H1 (cell line): ENCODE data around the gene NFAT5. TPM values are rescaled to one million over a fixed set of nuclear protein-coding genes. Genes with fewer than 3 reads are reported as not detected.

Source experiments
- CTCF ChIA-PET: fragments of 300-600 bp; sonication (Branson Sonifier 250); formaldehyde crosslinking; loops from one replicate; lab custom pipeline; 2021; ENCODE audit not compliant: partially characterized antibody; lab: Charles Lee
- POLR2A ChIA-PET: fragments of 300-600 bp; sonication (Branson Sonifier 250); formaldehyde crosslinking; loops from one replicate; lab custom pipeline; 2021; ENCODE audit warnings: inconsistent platforms; ENCODE audit not compliant: partially characterized antibody; lab: Charles Lee
- DNase-seq, 2 experiments: peaks; one replicate each; pipeline versions ENCODE4 v3.0.0 to v3.0.0-alpha.2; 2010 to 2022; ENCODE audit warnings: low spot score in 2 of 2, low read depth in 1 of 2, mixed read lengths in 1 of 2
- FAIRE-seq: peaks from 2 replicates; lab custom pipeline; 2011; peaks lifted over from hg19 to GRCh38; lab: Jason Lieb, UNC
- H2AFZ ChIP-seq: 2 replicates; pipeline ENCODE4 v1.8.1; 2012; ENCODE audit warnings: low read length, inconsistent platforms
- H2AK5ac ChIP-seq: 2 replicates; pipeline ENCODE4 v1.6.1; 2013; ENCODE audit warnings: low read depth, low read length
- H2BK120ac ChIP-seq: replicated peaks from 2 replicates; pipeline ENCODE3; 2013; ENCODE audit warnings: low read depth, low read length, inconsistent platforms
- H2BK12ac ChIP-seq: 2 replicates; pipeline ENCODE4 v1.6.1; 2013; ENCODE audit warnings: low read depth, low read length
- H2BK15ac ChIP-seq: 2 replicates; pipeline ENCODE4 v1.6.1; 2013; ENCODE audit warnings: low read length
- H2BK20ac ChIP-seq: 2 replicates; pipeline ENCODE4 v1.6.1; 2013; ENCODE audit warnings: low read length
- H2BK5ac ChIP-seq: 2 replicates; pipeline ENCODE4 v1.6.1; 2013; ENCODE audit warnings: low read depth, low read length
- H3K14ac ChIP-seq: 2 replicates; pipeline ENCODE4 v1.6.1; 2013; ENCODE audit warnings: inconsistent platforms; ENCODE audit not compliant: insufficient read length
- H3K18ac ChIP-seq: 2 replicates; pipeline ENCODE4 v1.6.1; 2013; ENCODE audit warnings: low read length; ENCODE audit errors: extremely low read depth
- H3K23ac ChIP-seq: 2 replicates; pipeline ENCODE4 v1.6.1; 2013; ENCODE audit warnings: inconsistent platforms; ENCODE audit not compliant: insufficient read length
- H3K23me2 ChIP-seq: 2 replicates; pipeline ENCODE4 v1.6.1; 2013; ENCODE audit warnings: low read depth, low read length
- H3K27ac ChIP-seq: 2 replicates; pipeline ENCODE4 v1.6.1; 2011; ENCODE audit warnings: low read depth, low read length, inconsistent platforms
- H3K27me3 ChIP-seq, 4 experiments: replicated peaks in 1 of 4; 1 replicate in 1 of 4; 2 replicates in 3 of 4; pipeline versions ENCODE4 v1.6.1 to v1.8.1; 2011 to 2013; ENCODE audit warnings: low read length in 3 of 4, mild to moderate bottlenecking in 3 of 4, inconsistent platforms in 2 of 4, mixed read lengths in 2 of 4, moderate library complexity in 1 of 4; ENCODE audit not compliant: control insufficient read depth in 3 of 4, insufficient read depth in 3 of 4; ENCODE audit errors: extremely low read depth in 1 of 4
- H3K36me3 ChIP-seq, 4 experiments: 2 replicates each; pipeline versions ENCODE4 v1.6.1 to v1.8.1; 2011 to 2013; ENCODE audit warnings: mild to moderate bottlenecking in 4 of 4, low read length in 3 of 4, moderate library complexity in 2 of 4, control low read depth in 1 of 4, inconsistent platforms in 1 of 4; ENCODE audit not compliant: insufficient read depth in 4 of 4, control insufficient read depth in 2 of 4
- H3K4ac ChIP-seq: replicated peaks from 2 replicates; pipeline ENCODE3; 2013; ENCODE audit warnings: low read length, low read depth, mixed read lengths, inconsistent platforms; ENCODE audit not compliant: insufficient read length
- H3K4me1 ChIP-seq, 4 experiments: replicated peaks in 1 of 4; 1 replicate in 1 of 4; 2 replicates in 3 of 4; pipeline versions ENCODE4 v1.6.1 to v1.8.1; 2011 to 2013; ENCODE audit warnings: low read length in 3 of 4, inconsistent platforms in 2 of 4, mixed read lengths in 1 of 4; ENCODE audit not compliant: insufficient read depth in 4 of 4, control insufficient read depth in 3 of 4
- H3K4me2 ChIP-seq, 2 experiments: 2 replicates each; pipeline versions ENCODE4 v1.6.1 to v1.8.1; 2011 to 2013; ENCODE audit warnings: low read depth in 2 of 2, low read length in 2 of 2, control low read depth in 1 of 2, inconsistent platforms in 1 of 2, mild to moderate bottlenecking in 1 of 2; ENCODE audit not compliant: insufficient read depth in 1 of 2
- H3K4me3 ChIP-seq, 4 experiments: fragments of 200-600, 300-600 bp in 1 of 4; sonication (generic), shearing (Covaris generic), sonication (Bioruptor Twin) in 1 of 4; 2 replicates each; pipeline versions ENCODE4 v1.5.1 to v1.8.1; 2011 to 2016; ENCODE audit warnings: low read length in 4 of 4, low read depth in 3 of 4, control low read depth in 2 of 4, inconsistent platforms in 2 of 4, mild to moderate bottlenecking in 2 of 4, mixed read lengths in 1 of 4, moderate library complexity in 1 of 4; ENCODE audit not compliant: insufficient read depth in 2 of 4; ENCODE audit errors: extremely low read depth in 1 of 4
- H3K56ac ChIP-seq: replicated peaks from 2 replicates; pipeline ENCODE3; 2013; ENCODE audit warnings: low read depth, mild to moderate bottlenecking, mixed read lengths, low read length, inconsistent platforms; ENCODE audit not compliant: insufficient read length
- H3K79me1 ChIP-seq: 2 replicates; pipeline ENCODE4 v1.6.1; 2013; ENCODE audit warnings: low read depth, low read length, control low read depth
- H3K79me2 ChIP-seq, 2 experiments: 2 replicates each; pipeline versions ENCODE4 v1.6.1 to v1.8.1; 2012 to 2013; ENCODE audit warnings: low read length in 2 of 2, mild to moderate bottlenecking in 2 of 2, inconsistent platforms in 1 of 2; ENCODE audit not compliant: insufficient read depth in 2 of 2, control insufficient read depth in 1 of 2
- H3K9ac ChIP-seq, 4 experiments: replicated peaks in 1 of 4; 1 replicate in 1 of 4; 2 replicates in 3 of 4; pipeline versions ENCODE4 v1.6.1 to v1.8.1; 2011 to 2013; ENCODE audit warnings: low read depth in 3 of 4, low read length in 3 of 4, control low read depth in 2 of 4, mild to moderate bottlenecking in 2 of 4, moderate library complexity in 2 of 4, inconsistent platforms in 1 of 4; ENCODE audit errors: extremely low read depth in 1 of 4
- H3K9me3 ChIP-seq, 2 experiments: 2 replicates each; pipeline versions ENCODE4 v1.6.1 to v1.8.1; 2012 to 2013; ENCODE audit warnings: mild to moderate bottlenecking in 2 of 2, moderate library complexity in 2 of 2, control low read depth in 1 of 2, inconsistent platforms in 1 of 2, low read depth in 1 of 2, low read length in 1 of 2, mixed read lengths in 1 of 2; ENCODE audit not compliant: insufficient read depth in 2 of 2
- H4K20me1 ChIP-seq, 2 experiments: replicated peaks in 1 of 2; 2 replicates each; pipeline versions ENCODE3 to v1.8.1; 2011 to 2013; ENCODE audit warnings: inconsistent platforms in 2 of 2, low read length in 2 of 2, mild to moderate bottlenecking in 1 of 2; ENCODE audit not compliant: insufficient read depth in 2 of 2, control insufficient read depth in 1 of 2
- H4K5ac ChIP-seq: 2 replicates; pipeline ENCODE4 v1.6.1; 2013; ENCODE audit warnings: low read length, low read depth, mixed read lengths, inconsistent platforms; ENCODE audit not compliant: insufficient read length
- H4K8ac ChIP-seq: 2 replicates; pipeline ENCODE4 v1.8.0; 2013; ENCODE audit warnings: mild to moderate bottlenecking, moderate library complexity, low read length, inconsistent platforms; ENCODE audit not compliant: insufficient read depth; ENCODE audit errors: extremely low read depth
- H4K91ac ChIP-seq: replicated peaks from 2 replicates; pipeline ENCODE3; 2013; ENCODE audit warnings: low read length, mixed read lengths, inconsistent platforms; ENCODE audit not compliant: insufficient read length
- ASH2L ChIP-seq: fragments of 200-600, 300-600 bp; sonication (generic); IDR thresholded peaks from one replicate; pipeline ENCODE4 v1.7.1; 2017; ENCODE audit warnings: low read length
- BACH1 ChIP-seq: IDR thresholded peaks from 2 replicates; pipeline ENCODE4 v1.6.1; 2012; ENCODE audit warnings: low read length, improper control_type of control experiment
- BRCA1 ChIP-seq: IDR thresholded peaks from 2 replicates; pipeline ENCODE4 v1.6.1; 2012; ENCODE audit warnings: low read depth, low read length, improper control_type of control experiment
- CTBP2 ChIP-seq: IDR thresholded peaks from 2 replicates; pipeline ENCODE4 v1.7.0; 2011; ENCODE audit warnings: borderline replicate concordance, mild to moderate bottlenecking, moderate library complexity, mixed read lengths, low read length; ENCODE audit not compliant: insufficient read depth, insufficient read length
- E2F6 ChIP-seq: IDR thresholded peaks from 2 replicates; pipeline ENCODE4 v1.6.1; 2012; ENCODE audit warnings: inconsistent platforms
- GABPA ChIP-seq: IDR thresholded peaks from 2 replicates; pipeline ENCODE4 v1.6.1; 2011; ENCODE audit warnings: mild to moderate bottlenecking, low read length, moderate library complexity, borderline replicate concordance; ENCODE audit not compliant: insufficient read depth
- JUND ChIP-seq: IDR thresholded peaks from 2 replicates; pipeline ENCODE4 v1.6.1; 2011; ENCODE audit warnings: mild to moderate bottlenecking, improper control_type of control experiment, low read length
- KDM1A ChIP-seq: fragments of 200-600, 300-600 bp; sonication (generic); IDR thresholded peaks from 2 replicates; pipeline ENCODE4 v1.7.1; 2016; ENCODE audit warnings: mild to moderate bottlenecking, low read length, borderline replicate concordance
- RNF2 ChIP-seq: fragments of 200-900, 300-1000 bp; sonication (generic); IDR thresholded peaks from 2 replicates; pipeline ENCODE4 v1.7.1; 2016; ENCODE audit warnings: borderline replicate concordance, low read depth, mild to moderate bottlenecking, antibody characterized with exemption, low read length; ENCODE audit not compliant: poor library complexity, severe bottlenecking; ENCODE audit errors: missing control alignments
- SIX5 ChIP-seq: IDR thresholded peaks from 2 replicates; pipeline ENCODE4 v1.6.1; 2011; ENCODE audit warnings: mild to moderate bottlenecking, low read depth, low read length
- SP2 ChIP-seq: IDR thresholded peaks from 2 replicates; pipeline ENCODE4 v1.6.1; 2012; ENCODE audit warnings: mild to moderate bottlenecking, low read length, inconsistent platforms
- SRF ChIP-seq: IDR thresholded peaks from 2 replicates; pipeline ENCODE4 v1.6.1; 2011; ENCODE audit warnings: mild to moderate bottlenecking, low read depth, low read length, moderate library complexity
- TAF1 ChIP-seq: IDR thresholded peaks from 2 replicates; pipeline ENCODE4 v1.6.1; 2011; ENCODE audit warnings: mild to moderate bottlenecking, low read depth, low read length
- TCF12 ChIP-seq: IDR thresholded peaks from 2 replicates; pipeline ENCODE4 v1.6.1; 2011; ENCODE audit warnings: low read depth, mild to moderate bottlenecking, low read length
- YY1 ChIP-seq: IDR thresholded peaks from 2 replicates; pipeline ENCODE4 v1.6.1; 2011; ENCODE audit warnings: low read depth, mild to moderate bottlenecking, low read length
- WGBS, 2 experiments: shearing (Covaris generic) in 1 of 2; methylation state at CpG; one replicate each; pipeline versions ENCODE4 v1.1.6 to v1.1.7; 2013 to 2015; ENCODE audit warnings: low lambda C conversion rate in 2 of 2, mixed read lengths in 2 of 2, inconsistent platforms in 1 of 2, low coverage in 1 of 2, missing lambda C conversion rate in 1 of 2; ENCODE audit not compliant: insufficient replicate concordance in 2 of 2, insufficient coverage in 1 of 2, insufficient read length in 1 of 2; ENCODE audit errors: extremely low coverage in 1 of 2, missing lambda C conversion rate in 1 of 2; 5-methylcytosine and 5-hydroxymethylcytosine counted together
- polyA plus RNA-seq, 7 experiments: library from polyadenylated mRNA; depleted of rRNA in 3 of 7; stranded (reverse) in 5 of 7; unstranded in 2 of 7; fragments of >200 nt in 5 of 7; fragments of 200-250 nt in 2 of 7; gene quantifications; 1 replicate in 5 of 7; 2 replicates in 1 of 7; 4 replicates in 1 of 7; pipeline versions ENCODE4 v1.2.1 to v1.2.3, GENCODE V29; 2011 to 2013; ENCODE audit warnings: missing spikeins in 2 of 7, mixed read lengths in 2 of 7
- total RNA-seq: library from RNA; stranded (reverse); fragmentation: NEBNext Ultra II Directional; extraction: Animal tissue kit (Norgen Biotek cat#: 25700); gene quantifications from 2 replicates; pipeline ENCODE4 v1.2.1, GENCODE V29; 2021

Gene NFAT5
- total and polyA plus RNA-seq, 2 of the 8 experiments (the other 6 are each of a cell fraction or from before 2014, with no cell fraction given): 8.9 to 29.0 TPM

DNA sequence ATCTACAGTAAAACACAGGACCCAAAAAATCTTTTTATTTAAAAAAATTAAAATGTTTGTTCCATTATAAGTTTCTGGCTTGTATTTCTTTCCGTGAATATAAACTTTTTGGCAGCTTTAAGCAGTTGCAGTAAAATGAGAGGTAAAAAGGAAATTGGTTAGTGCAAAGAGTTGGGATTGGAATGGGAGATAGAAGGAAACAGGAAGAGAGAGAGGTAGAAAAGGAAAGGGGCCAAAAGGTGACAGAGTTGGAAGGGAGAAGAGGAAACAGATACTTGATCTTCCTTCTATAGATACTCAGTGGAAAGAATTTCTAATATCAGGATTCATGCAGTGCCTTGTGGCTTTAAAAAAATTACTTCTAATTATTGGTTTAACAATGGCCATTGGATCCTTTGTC, 97.1 kb downstream of the NFAT5 start:
- no peak overlapping the region for H3K56ac ChIP-seq
- no peak overlapping the region for H2BK20ac ChIP-seq
- H3K36me3 ChIP-seq: peaks cover 0 to 14% (median 7%) of the 10 kb centered on the region in 4 experiments; a peak in 6 of 8 replicates
- no peak for DNase-seq
- no peak overlapping the region for H4K91ac ChIP-seq
- no peak overlapping the region for H3K4me2 ChIP-seq
- H2BK5ac ChIP-seq: no peak overlapping the region
- no peak overlapping the region for H3K18ac ChIP-seq
- H4K20me1 ChIP-seq: no peaks in the 10 kb centered on the region
- no peaks in the 10 kb centered on the region for H3K4me1 ChIP-seq
- no peak overlapping the region for H3K23ac ChIP-seq
- H3K4ac ChIP-seq: no peak overlapping the region
- CTCF ChIA-PET: interaction anchor here (0.7 kb wide), 1 partner anchor 257 kb away, joined by 3 read pairs; no protein-coding TSS in a partner anchor
- H3K27ac ChIP-seq: no peak overlapping the region
- no peak overlapping the region for H2BK12ac ChIP-seq
- H3K9ac ChIP-seq: no peak overlapping the region
- H3K14ac ChIP-seq: no peak overlapping the region
- POLR2A ChIA-PET: no interaction called here
- no peak overlapping the region for H4K8ac ChIP-seq
- H3K79me2 ChIP-seq: no peaks in the 10 kb centered on the region
- no peaks in the 10 kb centered on the region for H3K79me1 ChIP-seq
- H2AFZ ChIP-seq: no peak overlapping the region
- H4K5ac ChIP-seq: no peak overlapping the region
- no peak overlapping the region for H2BK15ac ChIP-seq
- H2AK5ac ChIP-seq: no peak overlapping the region
- H3K9me3 ChIP-seq: no peaks in the 10 kb centered on the region
- FAIRE-seq: no peak
- no peaks in the 10 kb centered on the region for H3K23me2 ChIP-seq
- WGBS, 2 experiments: 91% methylated on average over 1 of the region's 1 CpG; no CpG with 5 or more reads in 1 of the 2 experiments
- no peak overlapping the region for H3K4me3 ChIP-seq
- H3K27me3 ChIP-seq: no peaks in the 10 kb centered on the region
- no peak overlapping the region for H2BK120ac ChIP-seq
- TF ChIP-seq TCF12 (no peak), GABPA (no peak), E2F6 (no peak), BACH1 (no peak), YY1 (no peak), SIX5 (no peak), SRF (no peak), BRCA1 (no peak), SP2 (no peak), ASH2L (no peak), KDM1A (no peak), TAF1 (no peak), RNF2 (no peak), JUND (no peak), CTBP2 (no peak)
